Measurements from ENCODE around the gene CER1. TPM values are rescaled to one million over a fixed set of nuclear protein-coding genes. Genes with fewer than 3 reads are reported as not detected.

Gene CER1
- polyA plus RNA-seq, 3 donors, result not detected

- Mint-ChIP-seq H3K9me3 (no peaks in the 10 kb centered on the region), H3K36me3 (no peaks in the 10 kb centered on the region), H3K4me1 (no peaks in the 10 kb centered on the region), H3K27me3 (ENCODE audit: low read depth in 3 of 3) (peaks cover 0 to 3% (median 1%) of the 10 kb centered on the region in 3 donors), H3K27ac (no peak overlapping the region), H3K4me3 (no peak overlapping the region)
- no peaks in the 10 kb centered on the region for H3K79me2 ChIP-seq (ENCODE audit: insufficient read depth, low read length)
- 93% methylated on average over 6 of the region's 6 CpGs for WGBS (ENCODE audit: insufficient coverage)
- H3K36me3 ChIP-seq (replicated peaks in 1 of 2; ENCODE audit: control insufficient read depth in 1 of 2, insufficient read depth in 2 of 2, low read length in 2 of 2), result no peaks in the 10 kb centered on the region
- H3K9ac ChIP-seq (ENCODE audit: insufficient read depth, low read length, poor library complexity, severe bottlenecking), result no peak overlapping the region
- no peaks in the 10 kb centered on the region for H3K9me3 ChIP-seq (replicated peaks in 1 of 2; ENCODE audit: control insufficient read depth in 1 of 2, insufficient read depth in 1 of 2, low read length in 2 of 2)
- no peak overlapping the region for H3K4me2 ChIP-seq (replicated peaks; ENCODE audit: extremely low read depth, low read length, poor library complexity, severe bottlenecking)
- no peak overlapping the region for H3K4me3 ChIP-seq (replicated peaks in 1 of 3; ENCODE audit: low read depth in 2 of 3, low read length in 3 of 3)
- no peak for TF ChIP-seq CTCF (IDR thresholded peaks at IDR 0.05)
- no peak overlapping the region for H3K27ac ChIP-seq (ENCODE audit: low read depth in 1 of 2, low read length in 2 of 2)
- H4K20me1 ChIP-seq (ENCODE audit: insufficient read depth, low read length), result no peaks in the 10 kb centered on the region
- H3K27me3 ChIP-seq (ENCODE audit: control insufficient read depth in 2 of 2, insufficient read depth in 2 of 2, low read length in 2 of 2), result no peaks in the 10 kb centered on the region
- H3K4me1 ChIP-seq (ENCODE audit: control insufficient read depth in 1 of 2, insufficient read depth in 2 of 2, low read length in 2 of 2), result no peaks in the 10 kb centered on the region
- DNase-seq, result no peak
- intact Hi-C loops (cut with micrococcal nuclease), result loop anchor here in 1 of 2 donors (5.0 kb wide), 1 partner anchor 149 kb away; no protein-coding TSS in a partner anchor
- H2AFZ ChIP-seq (ENCODE audit: insufficient read depth, low read depth, low read length, poor library complexity, severe bottlenecking), result no peak overlapping the region
Observed at GRCh38 chr9:14766299-14766698, 43.8 kb upstream of the CER1 start.

GRCh38 chr9:14761584-14761983 lies 39.1 kb upstream of the CER1 start:
- no peaks in the 10 kb centered on the region for H3K36me3 Mint-ChIP-seq
- Histone ChIP-seq H3K4me3 (replicated peaks in 1 of 3; ENCODE audit: low read depth in 2 of 3, low read length in 3 of 3) (no peak overlapping the region), H3K4me1 (ENCODE audit: control insufficient read depth in 1 of 2, insufficient read depth in 2 of 2, low read length in 2 of 2) (no peaks in the 10 kb centered on the region), H3K9ac (ENCODE audit: insufficient read depth, low read length, poor library complexity, severe bottlenecking) (no peak overlapping the region), H3K27me3 (ENCODE audit: control insufficient read depth in 2 of 2, insufficient read depth in 2 of 2, low read length in 2 of 2) (no peaks in the 10 kb centered on the region), H2AFZ (ENCODE audit: insufficient read depth, low read depth, low read length, poor library complexity, severe bottlenecking) (no peak overlapping the region), H3K4me2 (replicated peaks; ENCODE audit: extremely low read depth, low read length, poor library complexity, severe bottlenecking) (no peak overlapping the region), H4K20me1 (ENCODE audit: insufficient read depth, low read length) (no peaks in the 10 kb centered on the region), H3K79me2 (ENCODE audit: insufficient read depth, low read length) (no peaks in the 10 kb centered on the region), H3K9me3 (replicated peaks in 1 of 2; ENCODE audit: control insufficient read depth in 1 of 2, insufficient read depth in 1 of 2, low read length in 2 of 2) (no peaks in the 10 kb centered on the region), H3K36me3 (replicated peaks in 1 of 2; ENCODE audit: control insufficient read depth in 1 of 2, insufficient read depth in 2 of 2, low read length in 2 of 2) (no peaks in the 10 kb centered on the region), H3K27ac (ENCODE audit: low read depth in 1 of 2, low read length in 2 of 2) (no peak overlapping the region)
- WGBS (ENCODE audit: insufficient coverage), result no CpG with 5 or more reads among the region's 2 CpGs
- H3K27me3 Mint-ChIP-seq (ENCODE audit: low read depth in 3 of 3), result peaks cover 0 to 3% (median 1%) of the 10 kb centered on the region in 3 donors
- H3K4me1 Mint-ChIP-seq, result no peaks in the 10 kb centered on the region
- no peak for DNase-seq
- H3K27ac Mint-ChIP-seq, result no peak overlapping the region
- intact Hi-C loops (cut with micrococcal nuclease), result no loop called here
- peaks cover 0 to 4% (median 0%) of the 10 kb centered on the region in 7 donors for H3K9me3 Mint-ChIP-seq
- TF ChIP-seq CTCF (IDR thresholded peaks at IDR 0.05), result no peak
- H3K4me3 Mint-ChIP-seq, result no peak overlapping the region
